ENCODE results near the gene SLC2A2. TPM values are rescaled to one million over a fixed set of nuclear protein-coding genes. Genes with fewer than 3 reads are reported as not detected.

Gene SLC2A2
- total and polyA plus RNA-seq, 2 experiments from 2014 or later = not detected

GRCh38 chr3:171021377-171021776, 5.1 kb downstream of the SLC2A2 start:
- Histone ChIP-seq H3K9me2 (ENCODE audit: insufficient read depth) (no peaks in the 10 kb centered on the region), H3F3A (ENCODE audit: insufficient read depth) (no peaks in the 10 kb centered on the region), H3K4me3 (no peak overlapping the region), H3K9me3 (ENCODE audit: low read depth) (no peaks in the 10 kb centered on the region), H4K20me1 (ENCODE audit: insufficient read depth) (no peaks in the 10 kb centered on the region), H3K9ac (no peak overlapping the region), H3K4me2 (ENCODE audit: unreplicated experiment) (no peak overlapping the region), H3K4me1 (ENCODE audit: insufficient read depth) (no peaks in the 10 kb centered on the region), H3K36me3 (ENCODE audit: low read depth) (no peaks in the 10 kb centered on the region), H2AFZ (no peak overlapping the region), H3K27me3 (replicated peaks; ENCODE audit: insufficient read depth) (no peaks in the 10 kb centered on the region), H3K27ac (no peak overlapping the region), H3K79me2 (ENCODE audit: insufficient read depth) (no peaks in the 10 kb centered on the region)
- WGBS, 2 experiments (ENCODE audit: low coverage in 1 of 2, low lambda C conversion rate in 2 of 2, missing lambda C conversion rate in 2 of 2) = 88 to 91% methylated on average over 4 of the region's 4 CpGs
- TF ChIP-seq EZH2phosphoT487 (IDR thresholded peaks at IDR 0.05; ENCODE audit: insufficient read depth, low read depth) (no peak), EZH2 (IDR thresholded peaks at IDR 0.05; ENCODE audit: insufficient read depth, poor library complexity, severe bottlenecking) (no peak)
- in situ Hi-C loops (cut with MboI) = no loop called here
- no peak for DNase-seq

- Histone ChIP-seq H3K9me2 (ENCODE audit: insufficient read depth) (no peaks in the 10 kb centered on the region), H3K27ac (no peak overlapping the region), H2AFZ (no peak overlapping the region), H3K4me2 (ENCODE audit: unreplicated experiment) (no peak overlapping the region), H3K79me2 (ENCODE audit: insufficient read depth) (no peaks in the 10 kb centered on the region), H3K27me3 (replicated peaks; ENCODE audit: insufficient read depth) (no peaks in the 10 kb centered on the region), H3K9me3 (ENCODE audit: low read depth) (no peaks in the 10 kb centered on the region), H3K9ac (no peak overlapping the region), H3F3A (ENCODE audit: insufficient read depth) (no peaks in the 10 kb centered on the region), H3K36me3 (ENCODE audit: low read depth) (no peaks in the 10 kb centered on the region), H4K20me1 (ENCODE audit: insufficient read depth) (no peaks in the 10 kb centered on the region), H3K4me3 (no peak overlapping the region), H3K4me1 (ENCODE audit: insufficient read depth) (no peaks in the 10 kb centered on the region)
- in situ Hi-C loops (cut with MboI) = no loop called here
- TF ChIP-seq EZH2 (IDR thresholded peaks at IDR 0.05; ENCODE audit: insufficient read depth, poor library complexity, severe bottlenecking) (no peak), EZH2phosphoT487 (IDR thresholded peaks at IDR 0.05; ENCODE audit: insufficient read depth, low read depth) (no peak)
- 51 to 53% methylated on average over 6 of the region's 6 CpGs for WGBS, 2 experiments (ENCODE audit: low coverage in 1 of 2, low lambda C conversion rate in 2 of 2, missing lambda C conversion rate in 2 of 2)
- peak; percentile 6 for DNase-seq
These were observed 8.2 kb downstream of the SLC2A2 start for GRCh38 chr3:171018156-171018935.

GRCh38 chr3:171013822-171014748, 12.4 kb downstream of the SLC2A2 start:
- no peak overlapping the region; the same call in 1 of the 2 replicates for H2AFZ ChIP-seq
- H3K27me3 ChIP-seq (replicated peaks; ENCODE audit: insufficient read depth) = no peaks in the 10 kb centered on the region
- no peak overlapping the region for H3K9ac ChIP-seq
- in situ Hi-C loops (cut with MboI) = no loop called here
- no peak overlapping the region for H3K27ac ChIP-seq
- no peaks in the 10 kb centered on the region for H3K9me2 ChIP-seq (ENCODE audit: insufficient read depth)
- no peak for DNase-seq
- H3K9me3 ChIP-seq (ENCODE audit: low read depth) = no peaks in the 10 kb centered on the region
- 87 to 91% methylated on average over 5 of the region's 5 CpGs for WGBS, 2 experiments (ENCODE audit: low coverage in 1 of 2, low lambda C conversion rate in 2 of 2, missing lambda C conversion rate in 2 of 2)
- H3K79me2 ChIP-seq (ENCODE audit: insufficient read depth) = no peaks in the 10 kb centered on the region
- H3K4me1 ChIP-seq (ENCODE audit: insufficient read depth) = no peaks in the 10 kb centered on the region
- H3K36me3 ChIP-seq (ENCODE audit: low read depth) = no peaks in the 10 kb centered on the region
- H4K20me1 ChIP-seq (ENCODE audit: insufficient read depth) = no peaks in the 10 kb centered on the region
- H3K4me2 ChIP-seq (ENCODE audit: unreplicated experiment) = no peak overlapping the region
- no peaks in the 10 kb centered on the region for H3F3A ChIP-seq (ENCODE audit: insufficient read depth)
- TF ChIP-seq EZH2 (IDR thresholded peaks at IDR 0.05; ENCODE audit: insufficient read depth, poor library complexity, severe bottlenecking) = no peak
- no peak for TF ChIP-seq EZH2phosphoT487 (IDR thresholded peaks at IDR 0.05; ENCODE audit: insufficient read depth, low read depth)
- no peak overlapping the region for H3K4me3 ChIP-seq

- no peaks in the 10 kb centered on the region for H3K4me1 ChIP-seq (ENCODE audit: insufficient read depth)
- H3K79me2 ChIP-seq (ENCODE audit: insufficient read depth) = no peaks in the 10 kb centered on the region
- no peaks in the 10 kb centered on the region for H3K9me2 ChIP-seq (ENCODE audit: insufficient read depth)
- no peak overlapping the region for H3K4me2 ChIP-seq (ENCODE audit: unreplicated experiment)
- H3F3A ChIP-seq (ENCODE audit: insufficient read depth) = no peaks in the 10 kb centered on the region
- no peaks in the 10 kb centered on the region for H3K9me3 ChIP-seq (ENCODE audit: low read depth)
- no peak overlapping the region for H2AFZ ChIP-seq
- H3K36me3 ChIP-seq (ENCODE audit: low read depth) = no peaks in the 10 kb centered on the region
- H3K27me3 ChIP-seq (replicated peaks; ENCODE audit: insufficient read depth) = no peaks in the 10 kb centered on the region
- H3K4me3 ChIP-seq = no peak overlapping the region
- no peak overlapping the region for H3K27ac ChIP-seq
- no peak overlapping the region for H3K9ac ChIP-seq
- no peak for DNase-seq
- in situ Hi-C loops (cut with MboI) = no loop called here
- H4K20me1 ChIP-seq (ENCODE audit: insufficient read depth) = no peaks in the 10 kb centered on the region
- TF ChIP-seq EZH2 (IDR thresholded peaks at IDR 0.05; ENCODE audit: insufficient read depth, poor library complexity, severe bottlenecking) (no peak), EZH2phosphoT487 (IDR thresholded peaks at IDR 0.05; ENCODE audit: insufficient read depth, low read depth) (no peak)
- 74% methylated on average over 4 of the region's 4 CpGs for WGBS, 2 experiments (ENCODE audit: low coverage in 1 of 2, low lambda C conversion rate in 2 of 2, missing lambda C conversion rate in 2 of 2)
These were observed 14.6 kb downstream of the SLC2A2 start for GRCh38 chr3:171011873-171012336.

All from GM23248 (cell line).